Astrocyte (in vitro differentiated cells and primary cell): ENCODE data around the gene ROR2.

Experiments
- CTCF ChIP-seq: IDR thresholded peaks from 2 replicates; pipeline ENCODE4 v1.5.1; 2011; ENCODE audit warnings: low read depth, mild to moderate bottlenecking, inconsistent platforms, low read length, moderate library complexity; ENCODE audit not compliant: insufficient read depth
- EZH2 ChIP-seq: IDR thresholded peaks from 2 replicates; pipeline ENCODE4 v1.6.1; 2012; ENCODE audit warnings: mild to moderate bottlenecking, low read length, inconsistent platforms; ENCODE audit not compliant: insufficient read depth

GRCh38 chr9:91599564-91599963 is 350.5 kb downstream of the ROR2 start:
- TF ChIP-seq CTCF (no peak), EZH2 (no peak)
